CD14-positive monocyte (primary cell): ENCODE data around the gene CASP10. TPM values are rescaled to one million over a fixed set of nuclear protein-coding genes. Genes with fewer than 3 reads are reported as not detected.

Experiments used
- DNase-seq, 3 donors: peaks; one replicate each; pipeline ENCODE4 v3.0.0-alpha.2; 2011 to 2022
- H2AFZ ChIP-seq: 2 replicates; pipeline ENCODE4 v1.6.0; 2012; ENCODE audit warnings: mild to moderate bottlenecking, low read depth, low read length, inconsistent platforms; ENCODE audit not compliant: insufficient read depth, poor library complexity, severe bottlenecking
- H3K27ac ChIP-seq, 2 donors: 1 replicate in 1 of 2; 2 replicates in 1 of 2; pipeline ENCODE4 v1.5.1; 2012 to 2013; ENCODE audit warnings: low read length in 2 of 2, control low read depth in 1 of 2, inconsistent platforms in 1 of 2, low read depth in 1 of 2, mild to moderate bottlenecking in 1 of 2
- H3K27me3 ChIP-seq, 2 donors: one replicate each; pipeline versions ENCODE4 v1.6.0 to v1.6.1; 2011 to 2013; ENCODE audit warnings: low read length in 2 of 2; ENCODE audit not compliant: control insufficient read depth in 2 of 2, insufficient read depth in 2 of 2
- H3K36me3 ChIP-seq, 2 donors: replicated peaks in 1 of 2; 1 replicate in 1 of 2; 2 replicates in 1 of 2; pipeline versions ENCODE4 v1.5.1 to v1.6.1; 2012 to 2013; ENCODE audit warnings: low read length in 2 of 2, control low read depth in 1 of 2, inconsistent platforms in 1 of 2, mild to moderate bottlenecking in 1 of 2; ENCODE audit not compliant: insufficient read depth in 2 of 2, control insufficient read depth in 1 of 2
- H3K4me1 ChIP-seq, 2 donors: 1 replicate in 1 of 2; 2 replicates in 1 of 2; pipeline versions ENCODE4 v1.5.1 to v1.6.1; 2012 to 2013; ENCODE audit warnings: low read length in 2 of 2, control low read depth in 1 of 2, inconsistent platforms in 1 of 2, mild to moderate bottlenecking in 1 of 2, moderate library complexity in 1 of 2; ENCODE audit not compliant: insufficient read depth in 2 of 2, control insufficient read depth in 1 of 2
- H3K4me2 ChIP-seq: replicated peaks from 2 replicates; pipeline ENCODE3; 2012; ENCODE audit warnings: low read length, moderate library complexity, mild to moderate bottlenecking; ENCODE audit not compliant: poor library complexity, severe bottlenecking; ENCODE audit errors: extremely low read depth
- H3K4me3 ChIP-seq, 3 experiments: fragments of 200-600 bp in 1 of 3; sonication (generic) in 1 of 3; replicated peaks in 1 of 3; 1 replicate in 2 of 3; 2 replicates in 1 of 3; pipeline ENCODE4 v1.5.1; 2011 to 2013; ENCODE audit warnings: low read length in 3 of 3, mild to moderate bottlenecking in 3 of 3, control low read depth in 2 of 3, low read depth in 2 of 3, inconsistent platforms in 1 of 3, moderate library complexity in 1 of 3
- H3K79me2 ChIP-seq: 2 replicates; pipeline ENCODE4 v1.6.0; 2012; ENCODE audit warnings: mild to moderate bottlenecking, control low read depth, inconsistent platforms, low read length, moderate library complexity; ENCODE audit not compliant: insufficient read depth
- H3K9ac ChIP-seq: 2 replicates; pipeline ENCODE4 v1.6.0; 2017; ENCODE audit warnings: low read length, mild to moderate bottlenecking; ENCODE audit not compliant: insufficient read depth, poor library complexity, severe bottlenecking
- H3K9me3 ChIP-seq, 2 donors: replicated peaks in 1 of 2; 1 replicate in 1 of 2; 2 replicates in 1 of 2; pipeline versions ENCODE4 v1.5.1 to v1.6.1; 2012 to 2013; ENCODE audit warnings: low read length in 2 of 2, control low read depth in 1 of 2; ENCODE audit not compliant: control insufficient read depth in 1 of 2, insufficient read depth in 1 of 2
- H4K20me1 ChIP-seq: 2 replicates; pipeline ENCODE4 v1.6.0; 2012; ENCODE audit warnings: mild to moderate bottlenecking, low read length, control low read depth, moderate library complexity; ENCODE audit not compliant: insufficient read depth
- H3K27ac Mint-ChIP-seq, 7 donors: one replicate each; pipeline ENCODE4 v1.8.0; 2020; ENCODE audit warnings: mild to moderate bottlenecking in 7 of 7, mixed read lengths in 7 of 7, moderate library complexity in 6 of 7, inconsistent platforms in 2 of 7
- H3K27me3 Mint-ChIP-seq, 3 donors: one replicate each; pipeline ENCODE4 v1.8.0; 2021 to 2022; ENCODE audit warnings: low read depth in 3 of 3, mild to moderate bottlenecking in 3 of 3, mixed read lengths in 3 of 3, moderate library complexity in 3 of 3, inconsistent platforms in 1 of 3
- H3K36me3 Mint-ChIP-seq, 2 donors: one replicate each; pipeline ENCODE4 v1.8.0; 2020; ENCODE audit warnings: mixed read lengths in 2 of 2, inconsistent platforms in 1 of 2, mild to moderate bottlenecking in 1 of 2
- H3K4me1 Mint-ChIP-seq: one replicate; pipeline ENCODE4 v1.8.0; 2020; ENCODE audit warnings: mild to moderate bottlenecking, mixed read lengths
- H3K4me3 Mint-ChIP-seq, 2 donors: one replicate each; pipeline ENCODE4 v1.8.0; 2020; ENCODE audit warnings: mild to moderate bottlenecking in 2 of 2, mixed read lengths in 2 of 2, moderate library complexity in 1 of 2
- H3K9me3 Mint-ChIP-seq, 7 donors: one replicate each; pipeline ENCODE4 v1.8.0; 2020 to 2022; ENCODE audit warnings: mixed read lengths in 7 of 7, mild to moderate bottlenecking in 6 of 7, moderate library complexity in 6 of 7, inconsistent platforms in 2 of 7
- WGBS: methylation state at CpG from one replicate; pipeline ENCODE4 v1.1.5; 2013; ENCODE audit warnings: missing lambda C conversion rate; ENCODE audit not compliant: insufficient coverage; 5-methylcytosine and 5-hydroxymethylcytosine counted together
- intact Hi-C, 2 donors: fragments of 100-400 bp; cut with micrococcal nuclease; formaldehyde crosslinking; loops; one replicate each; pipeline versions ENCODE4 v1.15.0 to v1.15.1; 2023
- polyA plus RNA-seq, 3 donors: library from polyadenylated mRNA; depleted of rRNA in 1 of 3; unstranded in 2 of 3; stranded (reverse) in 1 of 3; fragments of 300-500 nt in 2 of 3; fragments of >200 nt in 1 of 3; fragmentation: Illumina TruSeq in 2 of 3; gene quantifications; 1 replicate in 2 of 3; 2 replicates in 1 of 3; pipeline ENCODE4 v1.2.3, GENCODE V29; 2012 to 2021
- TF ChIP-seq, protein P1 (sequence below): fragments of 200-600 bp; IDR thresholded peaks from one replicate; pipeline ENCODE4 v1.8.0; 2022; ENCODE audit warnings: antibody characterized with exemption, mild to moderate bottlenecking

The CASP10 gene
- polyA plus RNA-seq, 3 donors, result 17.7 to 23.3 (median 18.9) TPM

DNA sequence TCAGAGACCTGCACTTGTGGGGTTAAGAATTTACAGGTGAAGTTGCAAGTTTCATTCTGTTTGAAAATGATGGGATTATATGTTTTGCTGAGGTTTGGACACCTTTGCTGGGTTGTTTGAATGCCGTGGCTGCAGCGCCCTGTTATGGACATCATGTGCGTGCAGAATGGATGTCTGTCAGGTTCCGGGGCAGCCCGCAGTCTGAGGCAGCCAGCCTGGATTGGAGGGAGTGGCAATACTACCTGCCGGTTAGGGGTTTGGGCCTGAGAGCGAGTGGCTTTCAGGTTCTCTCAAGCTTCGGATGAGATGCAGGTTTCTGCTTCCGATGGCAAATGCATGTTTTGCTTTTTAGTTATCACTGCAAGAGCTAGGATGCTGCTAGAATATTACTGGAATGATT is 78.5 kb downstream of the CASP10 start:
- Mint-ChIP-seq H3K36me3 (peaks cover 10 to 19% of the 10 kb centered on the region in 2 donors), H3K9me3 (peaks cover 0 to 2% (median 0%) of the 10 kb centered on the region in 7 donors), H3K4me1 (peaks cover 80% of the 10 kb centered on the region), H3K4me3 (peak overlapping the region; percentile 88 to 100), H3K27ac (peak overlapping the region; percentile 93 to 100 (median 98)), H3K27me3 (peaks cover 0 to 1% (median 0%) of the 10 kb centered on the region in 3 donors)
- peak in 1 of 3 donors; percentile 18 for DNase-seq
- Histone ChIP-seq H2AFZ (no peak overlapping the region), H3K36me3 (peaks cover 3 to 12% of the 10 kb centered on the region in 2 donors), H3K9ac (peak overlapping the region; percentile 67), H3K79me2 (peaks cover 84% of the 10 kb centered on the region), H3K4me3 (peak overlapping the region; percentile 48 to 87 (median 82)), H3K4me1 (peaks cover 59 to 81% of the 10 kb centered on the region in 2 donors), H4K20me1 (peaks cover 41% of the 10 kb centered on the region), H3K27me3 (no peaks in the 10 kb centered on the region), H3K27ac (peak overlapping the region; percentile 78 to 97), H3K9me3 (no peaks in the 10 kb centered on the region), H3K4me2 (peak overlapping the region; percentile 96)
- TF ChIP-seq, protein P1, sequence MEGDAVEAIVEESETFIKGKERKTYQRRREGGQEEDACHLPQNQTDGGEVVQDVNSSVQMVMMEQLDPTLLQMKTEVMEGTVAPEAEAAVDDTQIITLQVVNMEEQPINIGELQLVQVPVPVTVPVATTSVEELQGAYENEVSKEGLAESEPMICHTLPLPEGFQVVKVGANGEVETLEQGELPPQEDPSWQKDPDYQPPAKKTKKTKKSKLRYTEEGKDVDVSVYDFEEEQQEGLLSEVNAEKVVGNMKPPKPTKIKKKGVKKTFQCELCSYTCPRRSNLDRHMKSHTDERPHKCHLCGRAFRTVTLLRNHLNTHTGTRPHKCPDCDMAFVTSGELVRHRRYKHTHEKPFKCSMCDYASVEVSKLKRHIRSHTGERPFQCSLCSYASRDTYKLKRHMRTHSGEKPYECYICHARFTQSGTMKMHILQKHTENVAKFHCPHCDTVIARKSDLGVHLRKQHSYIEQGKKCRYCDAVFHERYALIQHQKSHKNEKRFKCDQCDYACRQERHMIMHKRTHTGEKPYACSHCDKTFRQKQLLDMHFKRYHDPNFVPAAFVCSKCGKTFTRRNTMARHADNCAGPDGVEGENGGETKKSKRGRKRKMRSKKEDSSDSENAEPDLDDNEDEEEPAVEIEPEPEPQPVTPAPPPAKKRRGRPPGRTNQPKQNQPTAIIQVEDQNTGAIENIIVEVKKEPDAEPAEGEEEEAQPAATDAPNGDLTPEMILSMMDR, result no peak
- WGBS, result 14% methylated on average over 8 of the region's 9 CpGs
- intact Hi-C loops, result no loop called here

DNA sequence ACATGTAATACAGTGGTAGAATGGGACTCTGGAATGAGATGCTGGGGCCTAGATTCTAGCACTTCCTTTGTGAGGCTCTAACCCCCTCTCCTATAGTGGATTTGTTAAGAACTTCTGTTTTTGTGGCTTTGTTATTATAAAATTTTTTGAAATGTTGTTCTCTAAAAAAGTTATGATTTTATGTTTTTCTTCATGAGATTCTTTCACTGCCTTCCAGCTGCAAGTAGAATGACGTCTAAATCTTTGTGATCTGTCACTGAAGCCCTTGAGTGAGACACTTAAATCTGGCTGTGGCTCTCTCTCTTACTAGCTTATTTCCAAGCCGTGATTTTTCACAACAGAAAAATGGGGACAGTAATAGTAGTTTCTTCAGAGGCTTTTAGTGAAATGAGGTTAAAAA is 79.0 kb downstream of the CASP10 start:
- TF ChIP-seq, protein P1, result no peak
- peaks cover 86% of the 10 kb centered on the region for H3K79me2 ChIP-seq
- Mint-ChIP-seq H3K27me3 (peaks cover 0 to 1% (median 0%) of the 10 kb centered on the region in 3 donors), H3K27ac (peak overlapping the region; percentile 93 to 100 (median 98)), H3K9me3 (peaks cover 0 to 2% (median 0%) of the 10 kb centered on the region in 7 donors), H3K4me3 (peak overlapping the region; percentile 88 to 100), H3K4me1 (peaks cover 79% of the 10 kb centered on the region), H3K36me3 (peaks cover 15 to 24% of the 10 kb centered on the region in 2 donors)
- WGBS, result no CpG with 5 or more reads among the region's 2 CpGs
- DNase-seq, result peak in 1 of 3 donors; percentile 9
- no peak overlapping the region for H2AFZ ChIP-seq
- H3K27me3 ChIP-seq, result no peaks in the 10 kb centered on the region
- peaks cover 54 to 77% of the 10 kb centered on the region in 2 donors for H3K4me1 ChIP-seq
- peak overlapping the region; percentile 78 to 97 for H3K27ac ChIP-seq
- no peaks in the 10 kb centered on the region for H3K9me3 ChIP-seq
- H3K36me3 ChIP-seq, result peaks cover 7 to 17% of the 10 kb centered on the region in 2 donors
- peak overlapping the region; percentile 48 to 87 (median 82) for H3K4me3 ChIP-seq
- H4K20me1 ChIP-seq, result peaks cover 45% of the 10 kb centered on the region
- H3K9ac ChIP-seq, result peak overlapping the region; percentile 67
- intact Hi-C loops, result no loop called here
- H3K4me2 ChIP-seq, result peak overlapping the region; percentile 96
